ENCODE measurements around the gene CFLAR. TPM values are rescaled to one million over a fixed set of nuclear protein-coding genes. Genes with fewer than 3 reads are reported as not detected.

CFLAR gene
- total RNA-seq, 1 experiment from 2014 or later, result 21.5 TPM

DNA sequence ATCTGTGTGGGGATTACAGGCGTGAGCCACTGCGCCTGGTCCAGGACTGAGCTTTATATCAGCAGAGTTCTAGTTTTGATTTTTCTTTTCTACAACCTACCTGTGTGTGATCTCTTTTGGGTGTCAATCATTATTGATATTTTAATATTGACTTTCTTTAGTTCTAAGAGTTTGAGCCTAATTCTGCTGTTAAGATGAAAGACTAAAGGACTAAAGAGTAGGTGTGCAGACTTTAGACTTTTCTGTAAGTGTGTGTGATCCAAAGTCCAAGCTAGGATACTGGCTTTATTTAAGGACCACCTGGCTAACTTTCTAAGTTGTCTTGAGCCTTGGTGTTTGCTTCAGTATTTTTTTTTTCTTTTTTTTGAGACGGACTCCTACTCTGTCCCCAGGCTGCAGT is 79.4 kb downstream of the CFLAR start:
- CTCF ChIA-PET, result interaction anchor here (1.0 to 1.2 kb wide), 3 partner anchors 12 to 37 kb away, joined by 3 to 6 read pairs (median 5); partner anchors contain the start of gene CASP10
- peaks cover 2% of the 10 kb centered on the region; the same call in 1 of the 2 replicates for H3K4me1 Mint-ChIP-seq
- ATAC-seq, result no peak
- POLR2A ChIA-PET, result interaction anchor here (1.6 kb wide), 1 partner anchor 12 kb away, joined by 4 read pairs; the partner anchor contains the start of gene CASP10
- TF ChIP-seq USF2 (CRISPR knock-in tag; IDR thresholded peaks at IDR 0.05) (no peak), SMAD4 (CRISPR knock-in tag; IDR thresholded peaks at IDR 0.05) (no peak), CREB1 (CRISPR knock-in tag; IDR thresholded peaks at IDR 0.05) (no peak), ESRRA (CRISPR knock-in tag; IDR thresholded peaks at IDR 0.05; ENCODE audit: borderline replicate concordance) (no peak), E2F4 (CRISPR knock-in tag; IDR thresholded peaks at IDR 0.05; ENCODE audit: borderline replicate concordance, low read depth) (no peak), CREM (CRISPR knock-in tag; IDR thresholded peaks at IDR 0.05) (no peak), RORB (CRISPR knock-in tag; IDR thresholded peaks at IDR 0.05) (no peak), KAT7 (CRISPR knock-in tag; IDR thresholded peaks at IDR 0.05; ENCODE audit: borderline replicate concordance) (no peak), CDX4 (CRISPR knock-in tag; IDR thresholded peaks at IDR 0.05; ENCODE audit: borderline replicate concordance) (no peak), ETV6 (CRISPR knock-in tag; IDR thresholded peaks at IDR 0.05) (no peak), ZNF423 (CRISPR knock-in tag; IDR thresholded peaks at IDR 0.05) (no peak), ZBTB21 (CRISPR knock-in tag; IDR thresholded peaks at IDR 0.05; ENCODE audit: borderline replicate concordance) (no peak), ZNF425 (CRISPR knock-in tag; conservative IDR thresholded peaks at IDR 0.05) (no peak)
- TF ChIP-seq, protein P1, sequence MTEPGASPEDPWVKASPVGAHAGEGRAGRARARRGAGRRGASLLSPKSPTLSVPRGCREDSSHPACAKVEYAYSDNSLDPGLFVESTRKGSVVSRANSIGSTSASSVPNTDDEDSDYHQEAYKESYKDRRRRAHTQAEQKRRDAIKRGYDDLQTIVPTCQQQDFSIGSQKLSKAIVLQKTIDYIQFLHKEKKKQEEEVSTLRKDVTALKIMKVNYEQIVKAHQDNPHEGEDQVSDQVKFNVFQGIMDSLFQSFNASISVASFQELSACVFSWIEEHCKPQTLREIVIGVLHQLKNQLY (CRISPR knock-in tag; IDR thresholded peaks at IDR 0.05), result no peak
- TF ChIP-seq, protein P2, sequence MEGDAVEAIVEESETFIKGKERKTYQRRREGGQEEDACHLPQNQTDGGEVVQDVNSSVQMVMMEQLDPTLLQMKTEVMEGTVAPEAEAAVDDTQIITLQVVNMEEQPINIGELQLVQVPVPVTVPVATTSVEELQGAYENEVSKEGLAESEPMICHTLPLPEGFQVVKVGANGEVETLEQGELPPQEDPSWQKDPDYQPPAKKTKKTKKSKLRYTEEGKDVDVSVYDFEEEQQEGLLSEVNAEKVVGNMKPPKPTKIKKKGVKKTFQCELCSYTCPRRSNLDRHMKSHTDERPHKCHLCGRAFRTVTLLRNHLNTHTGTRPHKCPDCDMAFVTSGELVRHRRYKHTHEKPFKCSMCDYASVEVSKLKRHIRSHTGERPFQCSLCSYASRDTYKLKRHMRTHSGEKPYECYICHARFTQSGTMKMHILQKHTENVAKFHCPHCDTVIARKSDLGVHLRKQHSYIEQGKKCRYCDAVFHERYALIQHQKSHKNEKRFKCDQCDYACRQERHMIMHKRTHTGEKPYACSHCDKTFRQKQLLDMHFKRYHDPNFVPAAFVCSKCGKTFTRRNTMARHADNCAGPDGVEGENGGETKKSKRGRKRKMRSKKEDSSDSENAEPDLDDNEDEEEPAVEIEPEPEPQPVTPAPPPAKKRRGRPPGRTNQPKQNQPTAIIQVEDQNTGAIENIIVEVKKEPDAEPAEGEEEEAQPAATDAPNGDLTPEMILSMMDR (IDR thresholded peaks at IDR 0.05), result no peak
- TF ChIP-seq, protein P3, sequence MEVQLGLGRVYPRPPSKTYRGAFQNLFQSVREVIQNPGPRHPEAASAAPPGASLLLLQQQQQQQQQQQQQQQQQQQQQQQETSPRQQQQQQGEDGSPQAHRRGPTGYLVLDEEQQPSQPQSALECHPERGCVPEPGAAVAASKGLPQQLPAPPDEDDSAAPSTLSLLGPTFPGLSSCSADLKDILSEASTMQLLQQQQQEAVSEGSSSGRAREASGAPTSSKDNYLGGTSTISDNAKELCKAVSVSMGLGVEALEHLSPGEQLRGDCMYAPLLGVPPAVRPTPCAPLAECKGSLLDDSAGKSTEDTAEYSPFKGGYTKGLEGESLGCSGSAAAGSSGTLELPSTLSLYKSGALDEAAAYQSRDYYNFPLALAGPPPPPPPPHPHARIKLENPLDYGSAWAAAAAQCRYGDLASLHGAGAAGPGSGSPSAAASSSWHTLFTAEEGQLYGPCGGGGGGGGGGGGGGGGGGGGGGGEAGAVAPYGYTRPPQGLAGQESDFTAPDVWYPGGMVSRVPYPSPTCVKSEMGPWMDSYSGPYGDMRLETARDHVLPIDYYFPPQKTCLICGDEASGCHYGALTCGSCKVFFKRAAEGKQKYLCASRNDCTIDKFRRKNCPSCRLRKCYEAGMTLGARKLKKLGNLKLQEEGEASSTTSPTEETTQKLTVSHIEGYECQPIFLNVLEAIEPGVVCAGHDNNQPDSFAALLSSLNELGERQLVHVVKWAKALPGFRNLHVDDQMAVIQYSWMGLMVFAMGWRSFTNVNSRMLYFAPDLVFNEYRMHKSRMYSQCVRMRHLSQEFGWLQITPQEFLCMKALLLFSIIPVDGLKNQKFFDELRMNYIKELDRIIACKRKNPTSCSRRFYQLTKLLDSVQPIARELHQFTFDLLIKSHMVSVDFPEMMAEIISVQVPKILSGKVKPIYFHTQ (CRISPR knock-in tag; IDR thresholded peaks at IDR 0.05), result no peak
- no peak overlapping the region for H3K4me3 Mint-ChIP-seq
- DNase-seq (ENCODE audit: low spot score), result no peak
- H3K27me3 Mint-ChIP-seq (ENCODE audit: low read depth), result no peaks in the 10 kb centered on the region
- no peaks in the 10 kb centered on the region for H3K9me3 Mint-ChIP-seq
- no peak overlapping the region for H3K27ac Mint-ChIP-seq
- no peaks in the 10 kb centered on the region for H3K36me3 Mint-ChIP-seq

Measured in WTC11 (cell line).